Fibroblast of villous mesenchyme (primary cell): Measurements from ENCODE around the gene NDUFAF4. TPM values are rescaled to one million over a fixed set of nuclear protein-coding genes. Genes with fewer than 3 reads are reported as not detected.

Experiments
- DNase-seq: peaks from one replicate; pipeline ENCODE4 v3.0.0-alpha.2; 2010; ENCODE audit warnings: low read depth
- H3K4me3 ChIP-seq: 2 replicates; pipeline ENCODE4 v1.5.1; 2011; ENCODE audit warnings: low read depth, mild to moderate bottlenecking, low read length
- CTCF ChIP-seq: IDR thresholded peaks from 2 replicates; pipeline ENCODE4 v1.5.1; 2012; ENCODE audit warnings: low read depth, mild to moderate bottlenecking, low read length; ENCODE audit not compliant: insufficient read depth
- total RNA-seq: library from RNA; depleted of rRNA; stranded (reverse); fragments of >200 nt; gene quantifications from 2 replicates; pipeline ENCODE4 v1.2.3, GENCODE V29; 2012

The NDUFAF4 gene
- total RNA-seq, 1 donor = 11.7 TPM

- DNase-seq = no peak
- no peak for TF ChIP-seq CTCF
- no peak overlapping the region for H3K4me3 ChIP-seq
These were observed 36.4 kb upstream of the NDUFAF4 start for GRCh38 chr6:96934087-96934486.

- no peak overlapping the region for H3K4me3 ChIP-seq
- no peak for DNase-seq
- TF ChIP-seq CTCF = no peak
These were observed 33.5 kb upstream of the NDUFAF4 start for GRCh38 chr6:96931198-96931597.

GRCh38 chr6:96929741-96930140 is 32.0 kb upstream of the NDUFAF4 start:
- DNase-seq = no peak
- no peak overlapping the region for H3K4me3 ChIP-seq
- TF ChIP-seq CTCF = no peak

- H3K4me3 ChIP-seq = no peak overlapping the region
- no peak for TF ChIP-seq CTCF
These were observed 30.0 kb upstream of the NDUFAF4 start for GRCh38 chr6:96927660-96928059.

GRCh38 chr6:96926425-96926824 is 28.7 kb upstream of the NDUFAF4 start:
- H3K4me3 ChIP-seq = no peak overlapping the region
- no peak for TF ChIP-seq CTCF
- no peak for DNase-seq

More at GRCh38 chr6:96927660-96928059, 30.0 kb upstream of the NDUFAF4 start:
- DNase-seq = no peak

GRCh38 chr6:96925290-96925687 is 27.6 kb upstream of the NDUFAF4 start:
- TF ChIP-seq CTCF = no peak
- H3K4me3 ChIP-seq = no peak overlapping the region

GRCh38 chr6:96923871-96924493 is 26.3 kb upstream of the NDUFAF4 start:
- H3K4me3 ChIP-seq = peak overlapping the region; percentile 66
- peak; percentile 1 for DNase-seq
- TF ChIP-seq CTCF = no peak

More at GRCh38 chr6:96925290-96925687, 27.6 kb upstream of the NDUFAF4 start:
- DNase-seq = no peak
